ENCODE results near the gene RPS16. TPM values are rescaled to one million over a fixed set of nuclear protein-coding genes. Genes with fewer than 3 reads are reported as not detected.
A peak's percentile ranks its signal among the peaks of the same experiment; 100 is the strongest.

Gene RPS16
- total and polyA plus RNA-seq, 2 of the 8 experiments (the other 6 are each of a cell fraction or from before 2014, with no cell fraction given), result 2,433 to 7,810 TPM

DNA sequence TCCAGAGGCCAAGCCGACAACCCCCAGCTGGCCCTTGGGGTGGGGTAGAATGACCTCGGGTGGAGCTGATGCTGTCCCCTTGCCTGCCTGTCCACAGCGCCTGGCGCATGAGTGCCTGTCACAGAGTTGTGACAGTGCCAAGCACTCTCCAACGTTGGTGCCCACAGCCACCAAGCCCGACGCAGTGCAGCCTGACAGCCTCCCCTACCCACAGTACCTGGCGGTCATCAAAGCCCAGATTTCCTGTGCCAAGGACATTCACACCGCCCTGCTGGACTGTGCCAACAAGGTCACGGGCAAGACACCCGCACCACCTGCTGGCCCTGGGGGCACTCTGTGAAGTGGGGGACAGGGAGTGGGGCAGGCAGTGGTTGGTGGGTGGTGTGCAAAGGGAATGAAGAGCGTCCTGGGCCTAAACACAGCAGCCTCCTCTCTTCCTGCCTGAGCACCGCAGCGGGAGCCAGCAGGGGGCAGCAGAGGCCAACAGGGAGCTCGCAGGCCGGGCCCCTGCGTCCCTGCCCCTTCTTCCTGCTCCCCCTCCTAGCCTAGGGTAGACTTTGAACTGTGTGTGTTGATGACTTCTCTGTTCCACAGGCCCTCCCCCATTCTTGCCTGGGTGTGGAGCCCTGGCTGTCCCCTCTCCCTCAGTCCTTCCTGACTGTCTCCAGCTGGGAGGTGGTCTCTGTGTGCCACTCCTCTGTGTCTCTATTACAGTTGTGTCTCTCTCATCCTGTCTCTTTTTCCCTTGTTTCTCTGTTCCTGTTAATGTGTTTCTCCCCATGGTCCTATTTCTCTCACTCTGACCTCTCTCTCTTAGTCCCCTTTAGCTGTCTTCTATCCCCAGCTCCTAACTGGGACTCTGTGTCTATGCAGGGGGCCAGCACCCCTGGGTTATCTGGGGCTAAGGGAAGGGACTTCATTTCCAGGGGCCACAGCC is 38.1 kb downstream of the RPS16 start (continued):
- TF ChIP-seq TCF12 (IDR thresholded peaks at IDR 0.05; ENCODE audit: low read depth, low read length), result no peak
- no peak; a peak in 1 of 3 replicates for TF ChIP-seq POLR2A (IDR thresholded peaks at IDR 0.05; ENCODE audit: control extremely low read depth in 1 of 2, low read depth in 2 of 2, low read length in 2 of 2)
- no peak for TF ChIP-seq CEBPB (IDR thresholded peaks at IDR 0.05; ENCODE audit: low read depth, low read length)
- TF ChIP-seq EP300 (IDR thresholded peaks at IDR 0.05; ENCODE audit: borderline replicate concordance in 1 of 2, low read depth in 2 of 2, low read length in 2 of 2), result no peak
- TF ChIP-seq CTBP2 (IDR thresholded peaks at IDR 0.05; ENCODE audit: borderline replicate concordance, insufficient read depth, insufficient read length, low read length), result no peak
- TF ChIP-seq, protein P1, sequence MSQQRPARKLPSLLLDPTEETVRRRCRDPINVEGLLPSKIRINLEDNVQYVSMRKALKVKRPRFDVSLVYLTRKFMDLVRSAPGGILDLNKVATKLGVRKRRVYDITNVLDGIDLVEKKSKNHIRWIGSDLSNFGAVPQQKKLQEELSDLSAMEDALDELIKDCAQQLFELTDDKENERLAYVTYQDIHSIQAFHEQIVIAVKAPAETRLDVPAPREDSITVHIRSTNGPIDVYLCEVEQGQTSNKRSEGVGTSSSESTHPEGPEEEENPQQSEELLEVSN (IDR thresholded peaks at IDR 0.05), result no peak
- no peak for TF ChIP-seq BCL11A (IDR thresholded peaks at IDR 0.05; ENCODE audit: low read depth in 2 of 2, low read length in 2 of 2)
- no peak for TF ChIP-seq JUND (IDR thresholded peaks at IDR 0.05; ENCODE audit: low read length)
- no peak for TF ChIP-seq SAP30 (IDR thresholded peaks at IDR 0.05; ENCODE audit: insufficient read depth, insufficient replicate concordance, low read length)
- no peak for TF ChIP-seq KDM1A (IDR thresholded peaks at IDR 0.05; ENCODE audit: borderline replicate concordance, low read length)
- no peak for TF ChIP-seq RFX5 (IDR thresholded peaks at IDR 0.05; ENCODE audit: borderline replicate concordance, low read depth, low read length)
- TF ChIP-seq, protein P2, sequence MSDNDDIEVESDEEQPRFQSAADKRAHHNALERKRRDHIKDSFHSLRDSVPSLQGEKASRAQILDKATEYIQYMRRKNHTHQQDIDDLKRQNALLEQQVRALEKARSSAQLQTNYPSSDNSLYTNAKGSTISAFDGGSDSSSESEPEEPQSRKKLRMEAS (IDR thresholded peaks at IDR 0.05), result 0 out of 2 replicates have a peak, but pooled peaks have one; percentile 33
- TF ChIP-seq, protein P3, sequence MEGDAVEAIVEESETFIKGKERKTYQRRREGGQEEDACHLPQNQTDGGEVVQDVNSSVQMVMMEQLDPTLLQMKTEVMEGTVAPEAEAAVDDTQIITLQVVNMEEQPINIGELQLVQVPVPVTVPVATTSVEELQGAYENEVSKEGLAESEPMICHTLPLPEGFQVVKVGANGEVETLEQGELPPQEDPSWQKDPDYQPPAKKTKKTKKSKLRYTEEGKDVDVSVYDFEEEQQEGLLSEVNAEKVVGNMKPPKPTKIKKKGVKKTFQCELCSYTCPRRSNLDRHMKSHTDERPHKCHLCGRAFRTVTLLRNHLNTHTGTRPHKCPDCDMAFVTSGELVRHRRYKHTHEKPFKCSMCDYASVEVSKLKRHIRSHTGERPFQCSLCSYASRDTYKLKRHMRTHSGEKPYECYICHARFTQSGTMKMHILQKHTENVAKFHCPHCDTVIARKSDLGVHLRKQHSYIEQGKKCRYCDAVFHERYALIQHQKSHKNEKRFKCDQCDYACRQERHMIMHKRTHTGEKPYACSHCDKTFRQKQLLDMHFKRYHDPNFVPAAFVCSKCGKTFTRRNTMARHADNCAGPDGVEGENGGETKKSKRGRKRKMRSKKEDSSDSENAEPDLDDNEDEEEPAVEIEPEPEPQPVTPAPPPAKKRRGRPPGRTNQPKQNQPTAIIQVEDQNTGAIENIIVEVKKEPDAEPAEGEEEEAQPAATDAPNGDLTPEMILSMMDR (IDR thresholded peaks at IDR 0.05; ENCODE audit: control extremely low read depth in 1 of 3, insufficient read depth in 1 of 3, low read depth in 1 of 3, low read length in 3 of 3), result peak; percentile 92 to 98 (median 98)
- no peak for TF ChIP-seq JUN (IDR thresholded peaks at IDR 0.05; ENCODE audit: low read depth, low read length)
- TF ChIP-seq CBX8 (IDR thresholded peaks at IDR 0.05; ENCODE audit: borderline replicate concordance, low read depth, low read length), result no peak
- TF ChIP-seq CBX5 (IDR thresholded peaks at IDR 0.05; ENCODE audit: low read depth, low read length), result no peak
- TF ChIP-seq SUZ12 (IDR thresholded peaks at IDR 0.05; ENCODE audit: low read length), result no peak
- TF ChIP-seq GTF2F1 (IDR thresholded peaks at IDR 0.05; ENCODE audit: borderline replicate concordance, low read depth, low read length), result no peak
- TF ChIP-seq CHD2 (IDR thresholded peaks at IDR 0.05; ENCODE audit: low read length), result no peak
- TF ChIP-seq TEAD4 (IDR thresholded peaks at IDR 0.05; ENCODE audit: low read depth, low read length), result no peak

All from H1 (cell line).